NB4 (cell line): ENCODE measurements around the gene KIAA1217.

Experiments used
- CTCF ChIP-seq: IDR thresholded peaks from one replicate; pipeline ENCODE4 v1.5.1; 2012; ENCODE audit warnings: low read depth, low read length
- MAX ChIP-seq: IDR thresholded peaks from 2 replicates; pipeline ENCODE4 v1.6.1; 2011; ENCODE audit warnings: low read depth, low read length
- MYC ChIP-seq: IDR thresholded peaks from 2 replicates; pipeline ENCODE4 v1.6.1; 2011; ENCODE audit warnings: low read depth, low read length
- POLR2A ChIP-seq: IDR thresholded peaks from 2 replicates; pipeline ENCODE4 v1.6.1; 2011; ENCODE audit warnings: mild to moderate bottlenecking; ENCODE audit not compliant: insufficient read length; ENCODE audit errors: extremely low read depth

GRCh38 chr10:24278176-24278889 lies 69.4 kb downstream of the KIAA1217 start:
- no peak for TF ChIP-seq CTCF
- TF ChIP-seq MAX = no peak
- TF ChIP-seq POLR2A = no peak
- TF ChIP-seq MYC = no peak
